ENCODE results near the gene MYO7A.
A peak's percentile ranks its signal among the peaks of the same experiment; 100 is the strongest.

MYO7A gene

DNA sequence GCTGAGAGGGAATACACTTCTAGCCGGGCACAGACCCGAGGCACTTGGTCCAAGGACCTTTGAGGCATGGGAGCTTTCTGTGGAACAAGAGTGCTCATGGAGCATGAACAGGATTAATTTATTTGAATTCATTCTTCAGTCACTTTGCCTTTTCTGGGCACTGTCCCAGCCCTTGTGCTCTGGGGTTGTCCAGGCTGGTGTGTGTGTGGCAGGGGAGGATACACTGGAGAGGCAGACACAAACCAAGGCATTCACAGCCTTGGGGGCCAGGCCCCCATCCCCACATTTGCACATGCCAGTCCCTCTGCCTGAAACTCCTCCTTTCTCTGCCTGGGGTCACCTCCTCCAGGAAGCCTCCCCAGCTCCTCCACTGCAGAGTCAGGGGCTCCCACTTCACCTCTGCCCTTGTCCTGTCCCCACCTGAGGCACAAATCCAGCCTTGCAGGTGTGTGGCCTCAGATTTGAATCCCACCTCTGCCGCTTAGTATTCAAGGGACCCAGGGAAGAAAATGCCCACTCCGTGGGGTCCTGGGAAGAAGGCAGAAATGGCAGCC lies 55.5 kb downstream of the MYO7A start:
- WGBS (ENCODE audit: insufficient coverage) = 100% methylated on average over 3 of the region's 4 CpGs
- no peaks in the 10 kb centered on the region for H3K27me3 ChIP-seq (replicated peaks in 2 of 5; ENCODE audit: control insufficient read depth in 4 of 5, insufficient read depth in 5 of 5, low read length in 4 of 5)
- POLR2A ChIA-PET = interaction anchor here (0.6 kb wide), 1 partner anchor 29 kb away, joined by 4 read pairs; no protein-coding TSS in a partner anchor
- DNase-seq = no peak
- no peak overlapping the region for H3K4me3 ChIP-seq (ENCODE audit: control insufficient read depth in 1 of 7, extremely low read depth in 1 of 7, insufficient read depth in 4 of 7, low read depth in 2 of 7, low read length in 6 of 7)
- H3K9me3 ChIP-seq (ENCODE audit: control extremely low read depth in 1 of 5, control insufficient read depth in 4 of 5, insufficient read depth in 2 of 5, low read depth in 1 of 5, low read length in 4 of 5) = no peaks in the 10 kb centered on the region
- H3K4me1 ChIP-seq (ENCODE audit: control extremely low read depth in 1 of 4, control insufficient read depth in 4 of 4, insufficient read depth in 4 of 4, low read length in 3 of 4) = no peaks in the 10 kb centered on the region
- no peaks in the 10 kb centered on the region for H3K36me3 ChIP-seq (ENCODE audit: control insufficient read depth in 4 of 4, insufficient read depth in 4 of 4, low read length in 3 of 4)
- no peak overlapping the region for H3K27ac ChIP-seq (ENCODE audit: insufficient read depth in 1 of 2, low read depth in 1 of 2, low read length in 2 of 2, poor library complexity in 1 of 2, severe bottlenecking in 2 of 2)
- CTCF ChIA-PET = interaction anchor here (1.1 to 10.9 kb wide), 5 partner anchors 9 to 77 kb away, joined by 3 to 240 read pairs (median 5); partner anchors contain the start of gene MYO7A

DNA sequence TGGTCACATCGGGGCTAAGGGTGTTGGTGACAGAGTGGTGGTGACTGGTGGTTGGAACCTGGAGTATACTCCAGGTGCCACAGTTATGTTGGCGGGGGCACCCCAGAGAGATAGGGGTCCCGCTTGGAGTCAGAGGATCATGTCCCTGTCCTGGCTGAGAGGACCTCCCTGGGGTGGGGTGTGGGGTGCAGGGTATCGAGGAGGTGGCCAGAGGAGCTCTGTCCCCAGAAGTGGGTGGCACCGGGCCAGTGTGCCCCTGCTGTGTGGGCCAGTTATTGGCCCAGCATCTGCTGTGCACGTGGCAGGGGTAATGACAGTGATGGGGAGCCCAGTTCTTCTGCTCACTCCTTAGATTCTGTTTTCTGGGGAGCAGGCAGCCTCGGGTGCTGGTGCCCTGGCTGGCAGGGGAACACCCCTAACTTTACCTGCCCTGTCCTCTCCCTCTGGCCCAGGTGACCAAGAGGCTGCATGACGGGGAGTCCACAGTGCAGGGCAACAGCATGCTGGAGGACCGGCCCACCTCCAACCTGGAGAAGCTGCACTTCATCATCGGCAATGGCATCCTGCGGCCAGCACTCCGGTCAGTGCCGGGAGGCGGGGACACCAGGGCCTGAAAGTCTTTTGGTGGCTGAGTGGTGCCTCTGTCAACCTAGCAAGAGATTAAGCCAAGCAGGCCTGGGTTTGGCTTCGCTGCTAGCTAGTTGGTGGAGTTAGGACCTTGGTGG lies 56.3 kb downstream of the MYO7A start:
- ChIA-PET POLR2A (no interaction called here), CTCF (interaction anchor here (0.7 to 10.9 kb wide), 8 partner anchors 10 to 77 kb away, joined by 3 to 240 read pairs (median 10); partner anchors contain the start of gene MYO7A)
- H3K4me3 ChIP-seq (ENCODE audit: control insufficient read depth in 1 of 7, extremely low read depth in 1 of 7, insufficient read depth in 4 of 7, low read depth in 2 of 7, low read length in 6 of 7) = no peak overlapping the region
- 95% methylated on average over 8 of the region's 15 CpGs for WGBS (ENCODE audit: insufficient coverage)
- H3K36me3 ChIP-seq (ENCODE audit: control insufficient read depth in 4 of 4, insufficient read depth in 4 of 4, low read length in 3 of 4) = no peaks in the 10 kb centered on the region
- DNase-seq = no peak
- no peaks in the 10 kb centered on the region for H3K9me3 ChIP-seq (ENCODE audit: control extremely low read depth in 1 of 5, control insufficient read depth in 4 of 5, insufficient read depth in 2 of 5, low read depth in 1 of 5, low read length in 4 of 5)
- H3K27ac ChIP-seq (ENCODE audit: insufficient read depth in 1 of 2, low read depth in 1 of 2, low read length in 2 of 2, poor library complexity in 1 of 2, severe bottlenecking in 2 of 2) = no peak overlapping the region
- no peaks in the 10 kb centered on the region for H3K4me1 ChIP-seq (ENCODE audit: control extremely low read depth in 1 of 4, control insufficient read depth in 4 of 4, insufficient read depth in 4 of 4, low read length in 3 of 4)
- H3K27me3 ChIP-seq (replicated peaks in 2 of 5; ENCODE audit: control insufficient read depth in 4 of 5, insufficient read depth in 5 of 5, low read length in 4 of 5) = no peaks in the 10 kb centered on the region

DNA sequence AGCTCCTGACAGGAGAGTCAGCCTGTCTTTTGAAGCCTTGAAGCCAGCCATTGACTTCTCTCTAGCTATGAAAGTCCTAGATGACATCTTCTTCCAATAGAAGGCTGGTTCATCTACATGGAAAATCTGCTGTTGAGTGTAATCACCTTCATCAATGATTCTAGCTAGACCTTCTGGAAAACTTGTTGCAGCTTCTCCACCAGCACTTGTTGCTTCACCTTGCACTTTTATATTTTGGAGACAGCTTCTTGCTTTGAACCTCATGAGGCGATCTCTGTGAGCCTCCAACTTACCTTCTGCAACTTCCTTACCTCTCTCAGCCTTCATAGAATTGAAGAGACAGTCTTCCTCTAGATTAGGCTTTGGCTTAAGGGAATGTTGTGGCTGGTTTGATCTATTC lies 58.3 kb downstream of the MYO7A start:
- Histone ChIP-seq H3K9me3 (ENCODE audit: control extremely low read depth in 1 of 5, control insufficient read depth in 4 of 5, insufficient read depth in 2 of 5, low read depth in 1 of 5, low read length in 4 of 5) (no peaks in the 10 kb centered on the region), H3K27ac (ENCODE audit: insufficient read depth in 1 of 2, low read depth in 1 of 2, low read length in 2 of 2, poor library complexity in 1 of 2, severe bottlenecking in 2 of 2) (no peak overlapping the region), H3K4me1 (ENCODE audit: control extremely low read depth in 1 of 4, control insufficient read depth in 4 of 4, insufficient read depth in 4 of 4, low read length in 3 of 4) (no peaks in the 10 kb centered on the region), H3K27me3 (replicated peaks in 2 of 5; ENCODE audit: control insufficient read depth in 4 of 5, insufficient read depth in 5 of 5, low read length in 4 of 5) (no peaks in the 10 kb centered on the region), H3K4me3 (ENCODE audit: control insufficient read depth in 1 of 7, extremely low read depth in 1 of 7, insufficient read depth in 4 of 7, low read depth in 2 of 7, low read length in 6 of 7) (no peak overlapping the region), H3K36me3 (ENCODE audit: control insufficient read depth in 4 of 4, insufficient read depth in 4 of 4, low read length in 3 of 4) (no peaks in the 10 kb centered on the region)
- CTCF ChIA-PET = interaction anchor here (1.1 to 10.9 kb wide), 11 partner anchors 13 to 267 kb away, joined by 3 to 240 read pairs (median 11); partner anchors contain the start of gene MYO7A
- POLR2A ChIA-PET = no interaction called here
- no peak for DNase-seq
- no CpG with 5 or more reads among the region's 1 CpG for WGBS (ENCODE audit: insufficient coverage)

DNA sequence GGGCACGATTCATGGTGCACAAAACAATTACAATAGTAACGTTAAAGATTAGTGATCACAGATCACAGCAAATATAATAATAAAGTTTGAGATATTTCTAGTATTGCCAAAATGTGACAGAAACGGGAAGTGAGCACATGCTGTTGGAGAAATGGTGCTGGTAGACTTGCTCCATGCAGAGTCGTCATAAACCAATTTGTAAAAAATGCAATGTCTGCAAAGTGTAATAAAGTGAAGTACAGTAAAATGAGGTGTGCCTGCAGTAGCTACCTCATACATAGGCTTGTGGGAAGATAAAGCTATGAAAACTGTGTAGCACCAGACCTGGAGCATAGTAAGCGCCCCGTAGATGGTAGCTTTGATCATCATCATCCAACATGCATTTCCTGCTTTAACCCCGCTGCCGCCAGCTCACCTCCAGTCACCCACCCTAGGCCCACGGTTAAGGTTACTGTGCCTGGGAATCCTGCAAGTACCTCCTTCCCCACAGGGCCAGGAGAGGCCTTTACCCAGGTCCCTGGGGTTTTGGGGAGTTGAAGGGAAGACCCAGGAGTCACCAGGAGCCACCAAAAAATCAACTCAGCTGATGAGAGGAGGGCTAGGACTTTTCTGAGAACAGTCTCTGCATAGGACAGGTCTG lies 59.2 kb downstream of the MYO7A start:
- Histone ChIP-seq H3K27me3 (replicated peaks in 2 of 5; ENCODE audit: control insufficient read depth in 4 of 5, insufficient read depth in 5 of 5, low read length in 4 of 5) (no peaks in the 10 kb centered on the region), H3K4me3 (ENCODE audit: control insufficient read depth in 1 of 7, extremely low read depth in 1 of 7, insufficient read depth in 4 of 7, low read depth in 2 of 7, low read length in 6 of 7) (no peak overlapping the region), H3K27ac (ENCODE audit: insufficient read depth in 1 of 2, low read depth in 1 of 2, low read length in 2 of 2, poor library complexity in 1 of 2, severe bottlenecking in 2 of 2) (no peak overlapping the region), H3K4me1 (ENCODE audit: control extremely low read depth in 1 of 4, control insufficient read depth in 4 of 4, insufficient read depth in 4 of 4, low read length in 3 of 4) (no peaks in the 10 kb centered on the region), H3K9me3 (ENCODE audit: control extremely low read depth in 1 of 5, control insufficient read depth in 4 of 5, insufficient read depth in 2 of 5, low read depth in 1 of 5, low read length in 4 of 5) (no peaks in the 10 kb centered on the region), H3K36me3 (ENCODE audit: control insufficient read depth in 4 of 4, insufficient read depth in 4 of 4, low read length in 3 of 4) (no peaks in the 10 kb centered on the region)
- ChIA-PET CTCF (interaction anchor here (0.7 to 10.9 kb wide), 25 partner anchors 8 to 267 kb away, joined by 3 to 240 read pairs (median 7); partner anchors contain the start of gene MYO7A), POLR2A (no interaction called here)
- 100% methylated on average over 3 of the region's 9 CpGs for WGBS (ENCODE audit: insufficient coverage)
- DNase-seq = no peak

DNA sequence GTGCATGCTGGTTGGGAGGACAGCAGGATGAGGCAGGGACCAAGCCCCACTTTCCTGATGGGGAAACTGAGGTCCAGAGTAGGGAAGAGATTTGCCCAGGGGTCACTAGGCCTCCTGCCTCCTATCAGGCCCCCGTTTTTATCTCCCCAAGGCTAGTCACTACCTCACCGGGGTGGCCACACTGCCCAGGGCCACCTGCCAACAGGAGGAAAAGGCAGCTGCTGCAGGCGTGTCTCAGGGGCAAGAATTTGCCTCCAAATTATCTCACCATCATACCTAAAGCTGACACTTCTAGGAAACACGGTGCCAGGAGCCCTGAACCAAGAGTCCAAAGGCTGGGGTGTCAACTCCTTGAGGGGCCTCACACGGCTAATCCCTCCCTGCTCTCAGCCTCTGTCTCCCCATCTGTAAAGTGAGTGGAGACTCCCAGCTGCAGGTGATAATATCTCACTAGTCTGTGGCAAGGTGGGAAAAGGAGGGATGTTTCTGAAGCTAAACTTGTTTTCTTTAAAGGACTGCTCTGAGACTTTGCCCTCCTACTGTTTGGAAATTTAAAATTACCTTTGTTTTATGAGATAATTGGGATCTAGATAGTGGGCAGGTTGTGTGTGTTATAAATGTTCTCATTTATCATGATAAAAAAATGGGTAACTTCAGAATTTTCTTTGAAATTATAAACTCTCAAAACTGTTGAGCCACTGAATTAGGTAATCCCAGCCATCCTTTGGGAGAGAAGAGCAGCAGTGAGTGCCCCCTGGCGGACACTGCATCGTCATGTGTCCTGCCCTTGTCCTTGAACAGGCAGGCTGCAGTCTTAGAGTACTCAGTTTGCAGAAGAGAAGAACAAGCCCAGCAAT lies 60.0 kb downstream of the MYO7A start:
- no peak overlapping the region for H3K4me3 ChIP-seq (ENCODE audit: control insufficient read depth in 1 of 7, extremely low read depth in 1 of 7, insufficient read depth in 4 of 7, low read depth in 2 of 7, low read length in 6 of 7)
- ChIA-PET CTCF (interaction anchor here (0.7 to 10.9 kb wide), 30 partner anchors 8 to 450 kb away, joined by 3 to 240 read pairs (median 7); partner anchors contain the start of genes CLNS1A and MYO7A), POLR2A (interaction anchor here (0.6 kb wide), 1 partner anchor 444 kb away, joined by 4 read pairs; no protein-coding TSS in a partner anchor)
- H3K27me3 ChIP-seq (replicated peaks in 2 of 5; ENCODE audit: control insufficient read depth in 4 of 5, insufficient read depth in 5 of 5, low read length in 4 of 5) = no peaks in the 10 kb centered on the region
- no peaks in the 10 kb centered on the region for H3K4me1 ChIP-seq (ENCODE audit: control extremely low read depth in 1 of 4, control insufficient read depth in 4 of 4, insufficient read depth in 4 of 4, low read length in 3 of 4)
- DNase-seq = peak; percentile 73 to 89 (median 80)
- H3K27ac ChIP-seq (ENCODE audit: insufficient read depth in 1 of 2, low read depth in 1 of 2, low read length in 2 of 2, poor library complexity in 1 of 2, severe bottlenecking in 2 of 2) = no peak overlapping the region
- WGBS (ENCODE audit: insufficient coverage) = 62% methylated on average over 7 of the region's 7 CpGs
- H3K9me3 ChIP-seq (ENCODE audit: control extremely low read depth in 1 of 5, control insufficient read depth in 4 of 5, insufficient read depth in 2 of 5, low read depth in 1 of 5, low read length in 4 of 5) = no peaks in the 10 kb centered on the region
- H3K36me3 ChIP-seq (ENCODE audit: control insufficient read depth in 4 of 4, insufficient read depth in 4 of 4, low read length in 3 of 4) = no peaks in the 10 kb centered on the region

DNA sequence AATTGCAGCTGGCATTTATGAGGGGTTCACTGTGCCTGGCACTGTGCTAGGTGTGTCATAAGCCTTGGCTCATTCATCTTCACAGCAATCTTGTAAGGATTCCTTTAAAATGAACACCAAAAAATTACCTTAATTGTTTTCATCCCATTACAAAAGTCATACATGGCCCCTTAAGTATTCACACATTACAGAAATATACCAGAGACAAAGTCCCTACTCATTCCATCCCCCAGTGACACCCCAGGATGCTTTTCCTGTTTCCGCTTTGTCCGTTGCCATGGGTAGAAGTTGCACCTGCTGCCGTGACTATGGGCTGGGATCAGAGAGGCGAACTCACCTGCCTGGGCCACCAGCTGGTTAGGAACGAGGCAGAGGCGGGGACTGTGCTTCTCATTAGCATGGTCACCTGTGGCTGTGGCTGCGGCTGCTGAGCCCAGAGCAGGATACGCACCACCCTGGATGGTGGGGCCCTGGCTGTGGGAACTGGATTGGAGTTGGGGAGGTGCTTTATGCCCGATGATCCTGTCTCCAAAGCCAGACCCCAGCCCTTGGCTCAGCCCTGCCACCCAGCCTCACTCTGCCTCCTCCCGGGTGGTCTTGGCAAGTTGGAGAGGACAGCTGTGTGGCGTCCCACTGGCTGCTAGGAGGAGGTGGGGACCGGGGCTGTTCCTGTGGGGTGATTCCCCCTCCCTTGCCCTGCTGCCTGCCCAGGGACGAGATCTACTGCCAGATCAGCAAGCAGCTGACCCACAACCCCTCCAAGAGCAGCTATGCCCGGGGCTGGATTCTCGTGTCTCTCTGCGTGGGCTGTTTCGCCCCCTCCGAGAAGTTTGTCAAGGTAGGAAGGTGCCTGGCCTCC lies 60.8 kb downstream of the MYO7A start:
- no peaks in the 10 kb centered on the region for H3K9me3 ChIP-seq (ENCODE audit: control extremely low read depth in 1 of 5, control insufficient read depth in 4 of 5, insufficient read depth in 2 of 5, low read depth in 1 of 5, low read length in 4 of 5)
- whole genome bisulfite sequencing (ENCODE audit: insufficient coverage) = 90% methylated on average over 9 of the region's 18 CpGs
- ChIA-PET CTCF (interaction anchor here (0.7 to 10.9 kb wide), 24 partner anchors 9 to 449 kb away, joined by 3 to 240 read pairs (median 6); partner anchors contain the start of genes CLNS1A and MYO7A), POLR2A (no interaction called here)
- no peaks in the 10 kb centered on the region for H3K4me1 ChIP-seq (ENCODE audit: control extremely low read depth in 1 of 4, control insufficient read depth in 4 of 4, insufficient read depth in 4 of 4, low read length in 3 of 4)
- no peaks in the 10 kb centered on the region for H3K27me3 ChIP-seq (replicated peaks in 2 of 5; ENCODE audit: control insufficient read depth in 4 of 5, insufficient read depth in 5 of 5, low read length in 4 of 5)
- no peak overlapping the region for H3K27ac ChIP-seq (ENCODE audit: insufficient read depth in 1 of 2, low read depth in 1 of 2, low read length in 2 of 2, poor library complexity in 1 of 2, severe bottlenecking in 2 of 2)
- H3K4me3 ChIP-seq (ENCODE audit: control insufficient read depth in 1 of 7, extremely low read depth in 1 of 7, insufficient read depth in 4 of 7, low read depth in 2 of 7, low read length in 6 of 7) = no peak overlapping the region
- no peak for DNase-seq
- H3K36me3 ChIP-seq (ENCODE audit: control insufficient read depth in 4 of 4, insufficient read depth in 4 of 4, low read length in 3 of 4) = no peaks in the 10 kb centered on the region
